Right lobe of liver (tissue), 6 donors: Measurements from ENCODE around the gene ANKRD60. TPM values are rescaled to one million over a fixed set of nuclear protein-coding genes. Genes with fewer than 3 reads are reported as not detected.

Source experiments
- ATAC-seq, 4 donors: fragments of 200-7000 bp; cut with Tn5 transposase; one replicate each; pipeline ENCODE4 v1.9.1; 2020; ENCODE audit warnings: mild to moderate bottlenecking in 4 of 4, moderate library complexity in 4 of 4
- DNase-seq, 3 donors: peaks; one replicate each; pipeline ENCODE4 v3.0.0-alpha.2; 2020
- H3K27ac ChIP-seq, 3 donors: fragments of 200-600 bp; one replicate each; pipeline ENCODE4 v1.8.0; 2022
- H3K27me3 ChIP-seq, 2 donors: fragments of 200-600 bp; one replicate each; pipeline ENCODE4 v1.8.0; 2022
- H3K36me3 ChIP-seq, 4 donors: fragments of 200-600 bp; sonication (generic) in 1 of 4; one replicate each; pipeline versions ENCODE4 v1.5.1 to v1.8.0; 2017 to 2022; ENCODE audit warnings: control low read depth in 1 of 4
- H3K4me1 ChIP-seq, 4 donors: fragments of 200-600 bp; sonication (generic) in 1 of 4; one replicate each; pipeline versions ENCODE4 v1.5.1 to v1.8.0; 2017 to 2022; ENCODE audit warnings: control low read depth in 1 of 4
- H3K4me3 ChIP-seq, 3 donors: fragments of 200-600 bp; one replicate each; pipeline ENCODE4 v1.8.0; 2022
- H3K9me3 ChIP-seq, 4 donors: fragments of 200-600 bp; sonication (generic) in 1 of 4; one replicate each; pipeline versions ENCODE4 v1.5.1 to v1.8.0; 2017 to 2022; ENCODE audit warnings: control low read depth in 1 of 4
- POLR2A ChIP-seq: fragments of 450-650 bp; IDR thresholded peaks from one replicate; pipeline ENCODE4 v1.6.1; 2017; ENCODE audit warnings: antibody characterized with exemption, mild to moderate bottlenecking
- WGBS: methylation state at CpG from one replicate; pipeline ENCODE4 v1.1.6; 2018; ENCODE audit warnings: low coverage, low lambda C conversion rate; ENCODE audit not compliant: insufficient coverage; ENCODE audit errors: missing lambda C conversion rate; 5-methylcytosine and 5-hydroxymethylcytosine counted together
- intact Hi-C, 2 donors: fragments of 100-400 bp; cut with DNase I; formaldehyde crosslinking; loops; one replicate each; pipeline versions ENCODE4 v1.11.2 to v1.14.1; 2022
- long read RNA-seq: library from polyadenylated mRNA; unstranded; transcript quantifications from one replicate; pipeline ENCODE4 v2.0.0, GENCODE V29; 2019
- total RNA-seq, 6 experiments: library from RNA; depleted of rRNA in 2 of 6; stranded (reverse); fragments of >200 nt in 2 of 6; fragmentation: NEBNext Ultra II Directional in 3 of 6; extraction: Animal tissue kit (Norgen Biotek cat#: 25700) in 3 of 6; gene quantifications; one replicate each; pipeline versions ENCODE4 v1.1.0 to v1.2.4, GENCODE V29; 2016 to 2023
- TF ChIP-seq, protein P1 (sequence below), 4 donors: fragments of 200-600 bp in 3 of 4; fragments of 450-650 bp in 1 of 4; IDR thresholded peaks; one replicate each; pipeline versions ENCODE4 v1.5.1 to v1.8.0; 2016 to 2022; ENCODE audit warnings: antibody characterized with exemption in 4 of 4, mild to moderate bottlenecking in 2 of 4
- donor health status: DM: no; HTN: yes; CAD: no.
- donor health status: DM: no; HTN: no; CAD: no.
- donor health status: DM: no; HTN: no; CAD: no.
- donor health status: DM: no; HTN: yes; CAD: no.
- donor health status: DM: no; HTN: yes; CAD: no.

ANKRD60 gene, protein sequence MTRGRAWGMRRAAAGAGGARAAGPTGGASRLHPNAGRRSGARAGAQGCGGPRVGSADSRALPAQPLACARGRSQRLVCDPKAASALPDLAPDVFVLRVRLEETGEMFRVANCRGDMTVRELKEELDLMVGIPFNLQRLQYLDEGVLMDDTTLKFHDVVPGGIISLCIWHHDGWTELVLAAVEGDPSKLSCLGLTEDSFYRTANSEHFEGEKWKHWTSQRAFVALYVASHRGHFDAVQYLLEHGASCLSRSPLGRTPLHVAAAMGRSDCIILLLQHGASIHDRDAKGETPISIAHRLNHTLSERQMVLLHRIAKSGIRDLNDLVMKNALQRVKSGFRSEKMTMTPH
- total RNA-seq: not detected
- long read RNA-seq: 0 reads

DNA sequence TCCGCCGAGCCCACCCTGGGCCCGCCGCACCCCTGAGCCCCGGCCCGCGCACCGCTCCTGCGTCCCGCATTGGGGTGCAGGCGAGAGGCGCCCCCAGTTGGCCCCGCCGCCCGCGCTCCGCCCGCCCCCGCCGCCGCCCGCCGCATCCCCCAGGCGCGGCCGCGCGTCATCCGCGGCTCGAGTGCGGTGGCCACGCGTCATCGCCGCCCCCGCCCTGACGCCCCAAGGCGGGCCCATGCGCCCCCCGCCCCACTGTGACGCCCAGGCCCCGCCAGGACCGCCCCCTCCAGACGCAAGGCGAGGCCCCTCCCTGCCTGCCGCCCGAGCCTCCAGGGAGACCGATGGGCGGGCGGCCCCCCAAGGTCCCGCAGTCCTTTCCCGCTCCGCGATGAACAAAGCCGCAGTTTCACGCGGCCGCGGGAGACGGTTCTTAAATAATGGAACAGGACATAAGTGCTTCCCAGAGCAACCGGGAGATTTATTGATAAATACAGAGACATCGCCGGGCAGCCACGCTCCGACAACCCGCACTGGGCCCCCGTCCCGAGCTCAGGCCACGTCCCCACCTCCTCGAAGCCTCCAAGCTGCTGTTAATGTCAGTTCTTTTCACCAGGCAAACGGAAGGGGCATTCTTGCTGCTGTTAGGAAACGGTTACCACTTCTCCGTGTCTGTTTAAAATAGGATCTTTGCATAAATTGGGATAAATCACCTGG is at the start of gene ANKRD60:
Gene ANKRD60 (minus strand): TSS at position 170 of the 714 bp plus-strand sequence. CDS start 0 bp downstream, at position 170.
- H3K27ac ChIP-seq: no peak within 1 kb of the TSS
- no peaks in the 10 kb centered on the region for H3K4me1 ChIP-seq
- no peaks in the 10 kb centered on the region for H3K36me3 ChIP-seq
- no peak within 1 kb of the TSS for H3K4me3 ChIP-seq
- ATAC-seq (peak in 2 of 4 donors; percentile 42 to 54), DNase-seq (no peak)
- H3K27me3 ChIP-seq: peaks cover 0 to 14% of the 10 kb centered on the region in 2 donors
- TF ChIP-seq, protein P1, sequence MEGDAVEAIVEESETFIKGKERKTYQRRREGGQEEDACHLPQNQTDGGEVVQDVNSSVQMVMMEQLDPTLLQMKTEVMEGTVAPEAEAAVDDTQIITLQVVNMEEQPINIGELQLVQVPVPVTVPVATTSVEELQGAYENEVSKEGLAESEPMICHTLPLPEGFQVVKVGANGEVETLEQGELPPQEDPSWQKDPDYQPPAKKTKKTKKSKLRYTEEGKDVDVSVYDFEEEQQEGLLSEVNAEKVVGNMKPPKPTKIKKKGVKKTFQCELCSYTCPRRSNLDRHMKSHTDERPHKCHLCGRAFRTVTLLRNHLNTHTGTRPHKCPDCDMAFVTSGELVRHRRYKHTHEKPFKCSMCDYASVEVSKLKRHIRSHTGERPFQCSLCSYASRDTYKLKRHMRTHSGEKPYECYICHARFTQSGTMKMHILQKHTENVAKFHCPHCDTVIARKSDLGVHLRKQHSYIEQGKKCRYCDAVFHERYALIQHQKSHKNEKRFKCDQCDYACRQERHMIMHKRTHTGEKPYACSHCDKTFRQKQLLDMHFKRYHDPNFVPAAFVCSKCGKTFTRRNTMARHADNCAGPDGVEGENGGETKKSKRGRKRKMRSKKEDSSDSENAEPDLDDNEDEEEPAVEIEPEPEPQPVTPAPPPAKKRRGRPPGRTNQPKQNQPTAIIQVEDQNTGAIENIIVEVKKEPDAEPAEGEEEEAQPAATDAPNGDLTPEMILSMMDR (IDR thresholded peaks at IDR 0.05): no peak
- 7% methylated on average over 6 of the region's 74 CpGs for WGBS
- H3K9me3 ChIP-seq: no peaks in the 10 kb centered on the region
- intact Hi-C loops: no loop called here

DNA sequence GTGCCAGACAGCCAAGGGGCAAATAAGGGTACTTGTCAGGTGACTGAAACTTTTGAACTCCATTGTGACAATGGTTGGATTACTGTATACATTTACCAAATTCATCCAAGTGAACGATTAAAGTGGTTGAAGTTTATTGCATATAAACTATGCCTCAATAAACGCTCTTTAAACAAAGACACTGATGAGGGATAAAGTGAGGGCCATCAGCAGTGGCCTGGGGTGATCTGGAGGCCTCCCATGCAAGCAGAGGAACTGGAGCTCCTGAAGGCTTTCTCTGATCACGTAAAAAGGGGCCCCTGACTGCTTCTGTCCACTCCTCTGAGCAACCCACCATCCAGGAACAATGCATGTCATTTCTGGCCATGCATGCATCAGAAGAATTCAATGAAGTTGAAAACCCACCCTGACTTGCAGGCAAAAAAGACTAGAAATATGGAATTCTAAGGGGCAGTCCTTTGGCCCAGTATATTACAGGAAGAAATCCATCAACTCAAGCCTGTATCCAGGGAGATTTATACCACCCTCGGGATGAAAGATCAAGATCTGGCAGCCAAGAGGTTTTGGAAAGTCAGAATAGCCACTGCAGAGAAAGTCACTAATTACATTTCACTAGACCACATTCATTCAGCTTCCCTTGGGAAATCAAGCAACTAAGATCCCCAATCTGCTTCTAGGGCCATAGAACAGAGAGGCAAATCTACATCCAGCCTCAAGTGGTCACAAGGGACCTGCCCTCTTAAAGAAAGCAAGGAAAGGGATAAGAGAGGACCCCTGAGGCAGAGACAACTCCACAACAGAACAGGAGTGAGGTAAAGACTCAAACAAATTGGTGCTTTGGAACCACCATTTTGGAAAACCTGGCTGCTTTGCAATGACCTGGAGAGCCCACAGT is 49.4 kb upstream of the ANKRD60 start:
- Histone ChIP-seq H3K27me3 (no peaks in the 10 kb centered on the region), H3K27ac (no peak overlapping the region), H3K9me3 (no peaks in the 10 kb centered on the region), H3K36me3 (no peaks in the 10 kb centered on the region), H3K4me3 (no peak overlapping the region), H3K4me1 (no peaks in the 10 kb centered on the region)
- DNase-seq (no peak), ATAC-seq (no peak)
- WGBS: 91% methylated on average over 4 of the region's 4 CpGs
- TF ChIP-seq, protein P1 (IDR thresholded peaks at IDR 0.05): no peak
- TF ChIP-seq POLR2A: no peak
- intact Hi-C loops: no loop called here

DNA sequence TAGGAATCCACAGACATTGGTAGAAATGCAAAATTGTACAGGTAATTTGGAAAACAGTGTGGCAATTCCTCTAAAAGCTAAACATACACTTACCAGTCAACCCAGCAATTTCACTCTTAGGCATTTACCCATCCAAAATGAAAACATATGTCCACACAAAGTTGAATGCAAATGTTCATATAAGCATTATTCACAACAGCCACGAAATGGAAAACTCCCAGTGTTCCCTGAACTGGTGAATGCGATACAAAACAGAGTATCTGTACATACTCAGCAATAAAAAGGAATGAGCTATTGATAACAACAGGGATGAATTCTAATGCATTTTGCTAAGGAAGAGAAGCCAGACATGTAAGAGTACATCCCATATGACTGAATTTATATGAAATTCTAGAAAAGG is 48.7 kb upstream of the ANKRD60 start:
- intact Hi-C loops: no loop called here
- Histone ChIP-seq H3K27ac (no peak overlapping the region), H3K9me3 (no peaks in the 10 kb centered on the region), H3K36me3 (no peaks in the 10 kb centered on the region), H3K4me1 (no peaks in the 10 kb centered on the region), H3K27me3 (no peaks in the 10 kb centered on the region), H3K4me3 (no peak overlapping the region)
- WGBS: 88% methylated on average over 2 of the region's 2 CpGs
- ATAC-seq (no peak), DNase-seq (no peak)
- TF ChIP-seq, protein P1 (IDR thresholded peaks at IDR 0.05): no peak
- no peak for TF ChIP-seq POLR2A

DNA sequence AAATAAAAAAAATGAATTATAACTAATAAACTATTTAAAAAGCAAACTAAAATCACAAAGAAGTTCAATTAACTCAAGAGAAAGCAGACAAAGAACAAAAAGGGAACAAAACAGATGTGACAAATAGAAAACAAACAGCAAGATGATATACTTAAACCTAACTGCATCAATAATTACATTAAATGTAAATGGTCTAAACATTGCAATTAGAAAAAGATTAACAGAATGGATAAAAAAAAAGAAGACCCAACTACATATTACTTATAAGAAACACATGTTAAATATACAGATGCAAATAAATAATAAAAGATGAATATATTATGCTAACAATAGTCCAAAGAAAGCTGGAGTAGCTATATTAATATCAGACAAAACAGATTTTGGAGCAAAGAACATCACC is 45.9 kb upstream of the ANKRD60 start:
- Histone ChIP-seq H3K27me3 (no peaks in the 10 kb centered on the region), H3K9me3 (no peaks in the 10 kb centered on the region), H3K36me3 (peaks cover 0 to 4% (median 0%) of the 10 kb centered on the region in 4 donors), H3K4me3 (no peak overlapping the region), H3K27ac (no peak overlapping the region), H3K4me1 (no peaks in the 10 kb centered on the region)
- DNase-seq (no peak), ATAC-seq (no peak)
- intact Hi-C loops: no loop called here
- no peak for TF ChIP-seq POLR2A
- TF ChIP-seq, protein P1 (IDR thresholded peaks at IDR 0.05): no peak
